GM21423 (cell line): ENCODE results near the gene NUBPL.

Source experiments
- ATAC-seq: cut with Tn5 transposase; IDR thresholded peaks from one replicate; pipeline ENCODE4 v1.9.1; 2021; ENCODE audit warnings: mild to moderate bottlenecking, moderate library complexity; ENCODE audit not compliant: unreplicated experiment

The NUBPL gene, protein sequence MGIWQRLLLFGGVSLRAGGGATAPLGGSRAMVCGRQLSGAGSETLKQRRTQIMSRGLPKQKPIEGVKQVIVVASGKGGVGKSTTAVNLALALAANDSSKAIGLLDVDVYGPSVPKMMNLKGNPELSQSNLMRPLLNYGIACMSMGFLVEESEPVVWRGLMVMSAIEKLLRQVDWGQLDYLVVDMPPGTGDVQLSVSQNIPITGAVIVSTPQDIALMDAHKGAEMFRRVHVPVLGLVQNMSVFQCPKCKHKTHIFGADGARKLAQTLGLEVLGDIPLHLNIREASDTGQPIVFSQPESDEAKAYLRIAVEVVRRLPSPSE

GRCh38 chr14:31561155-31561846 lies at the start of gene NUBPL:
Gene NUBPL, plus strand, starts transcription at chr14:31561404. Its CDS starts 36 bp downstream, at chr14:31561440.
- peak; percentile 96 for ATAC-seq

- no peak for ATAC-seq
Observed at GRCh38 chr14:31527087-31527486, 34.1 kb upstream of the NUBPL start.

DNA sequence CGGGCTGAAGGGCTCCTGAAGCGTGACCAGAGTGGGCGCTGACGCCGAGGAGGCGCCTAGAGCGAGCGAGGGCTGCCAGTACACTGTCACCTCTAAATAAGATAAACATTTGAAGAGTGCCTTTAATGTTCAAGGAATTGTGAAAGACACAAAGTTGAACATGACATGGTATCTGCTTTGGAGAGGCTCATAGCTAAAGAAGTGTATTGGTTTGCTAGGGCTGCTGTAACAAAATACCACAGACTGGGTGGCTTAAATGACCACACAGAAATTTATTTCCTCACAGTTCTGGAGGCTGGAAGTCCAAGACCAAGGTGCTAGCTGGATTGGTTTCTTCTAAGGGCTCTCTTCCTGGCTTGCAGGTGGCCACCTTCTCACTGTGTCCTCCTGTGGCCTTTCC lies 33.7 kb upstream of the NUBPL start:
- no peak for ATAC-seq

DNA sequence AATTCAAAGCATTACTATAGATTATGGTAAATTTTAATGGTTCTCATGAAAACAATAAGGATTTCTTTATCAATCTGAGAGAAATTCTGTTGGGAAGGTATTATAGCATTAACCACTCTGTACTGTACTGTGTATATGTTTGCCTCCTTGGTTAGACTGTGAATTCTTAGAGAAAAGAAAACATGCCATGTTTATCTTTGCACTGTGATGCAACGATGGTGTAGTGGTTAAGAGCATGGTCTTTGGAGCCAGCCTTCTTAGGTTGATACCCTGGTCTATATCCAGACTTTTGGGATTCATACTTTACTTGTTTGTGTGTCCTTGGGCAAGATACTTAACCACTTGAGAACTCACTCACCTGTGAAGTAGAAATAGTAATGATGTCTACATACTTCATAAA lies 32.2 kb upstream of the NUBPL start:
- ATAC-seq, result no peak

DNA sequence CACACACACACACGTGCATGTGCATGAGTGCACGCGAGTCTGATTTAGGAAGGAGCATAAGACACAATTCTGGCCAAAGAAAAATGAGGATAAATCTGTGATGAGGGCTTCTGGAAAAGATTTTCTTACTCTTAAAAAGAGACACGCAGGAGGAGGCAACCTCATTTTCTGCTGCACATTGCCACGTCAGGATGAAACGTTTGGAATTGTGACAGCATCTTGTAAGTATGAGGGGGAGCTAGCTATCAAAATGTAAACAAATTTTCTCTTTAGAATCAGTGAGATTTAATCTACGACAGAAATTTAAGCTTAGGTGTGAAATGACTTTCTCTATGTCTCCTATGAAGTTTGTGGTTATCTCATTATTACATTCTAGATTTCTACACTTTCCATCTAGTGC lies 31.1 kb upstream of the NUBPL start:
- no peak for ATAC-seq

GRCh38 chr14:31536201-31536960 lies 24.8 kb upstream of the NUBPL start:
- ATAC-seq, result no peak

DNA sequence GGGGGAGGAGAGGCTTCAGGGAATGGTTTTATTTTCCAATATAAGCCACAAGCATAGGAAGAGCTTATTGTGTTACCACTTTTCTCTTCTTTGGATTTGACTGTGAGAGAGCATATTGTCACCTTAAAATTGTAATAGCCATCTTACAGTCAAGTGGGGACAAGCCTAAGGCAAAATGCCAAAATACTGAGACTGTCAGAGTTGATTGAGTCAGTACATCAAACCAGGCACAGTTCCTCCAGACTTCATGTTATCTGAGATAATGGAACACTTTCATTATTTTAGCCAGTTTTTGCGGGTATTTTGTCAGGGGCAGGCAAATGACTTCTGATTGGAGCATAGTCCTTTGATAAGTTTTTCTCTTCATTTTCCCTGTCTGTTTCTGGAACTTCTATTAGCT lies 19.5 kb upstream of the NUBPL start:
- no peak for ATAC-seq

DNA sequence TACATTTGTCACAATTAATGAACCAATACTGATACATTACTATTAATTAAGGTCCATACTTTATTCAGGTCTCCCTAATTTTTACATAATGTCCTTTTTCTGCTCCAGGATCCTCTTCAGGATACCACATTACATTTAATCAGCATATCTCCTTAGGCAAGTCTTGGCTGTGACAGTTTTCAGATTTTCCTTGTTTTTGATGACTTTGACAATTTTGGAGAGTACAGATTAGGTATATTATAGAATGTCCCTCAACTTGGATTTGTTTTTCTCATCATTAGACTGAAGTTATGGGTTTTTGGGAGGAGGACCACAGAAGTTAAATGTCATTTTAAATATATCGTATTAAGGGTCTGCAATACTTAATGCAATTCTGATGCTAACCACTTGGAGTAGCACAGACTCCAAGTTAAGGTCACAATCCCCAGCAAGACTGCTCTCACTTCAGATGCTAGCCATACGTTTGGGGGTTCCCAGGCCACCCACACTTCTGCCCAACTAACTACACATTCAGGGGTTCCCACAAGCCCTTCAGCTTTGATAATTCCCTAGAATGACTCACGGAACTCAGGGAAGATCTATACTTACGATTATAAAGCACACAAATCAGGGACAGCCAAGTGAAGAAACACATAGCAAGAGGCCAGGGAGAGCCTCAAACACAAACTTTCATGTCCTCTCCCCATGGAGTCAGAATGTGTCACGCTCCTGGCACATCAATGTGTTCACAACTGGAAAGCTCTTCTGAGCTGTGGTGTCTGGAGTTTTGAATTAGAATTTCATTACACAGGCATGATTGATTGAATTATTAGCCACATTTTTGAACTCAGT lies 17.0 kb upstream of the NUBPL start:
- ATAC-seq, result no peak

DNA sequence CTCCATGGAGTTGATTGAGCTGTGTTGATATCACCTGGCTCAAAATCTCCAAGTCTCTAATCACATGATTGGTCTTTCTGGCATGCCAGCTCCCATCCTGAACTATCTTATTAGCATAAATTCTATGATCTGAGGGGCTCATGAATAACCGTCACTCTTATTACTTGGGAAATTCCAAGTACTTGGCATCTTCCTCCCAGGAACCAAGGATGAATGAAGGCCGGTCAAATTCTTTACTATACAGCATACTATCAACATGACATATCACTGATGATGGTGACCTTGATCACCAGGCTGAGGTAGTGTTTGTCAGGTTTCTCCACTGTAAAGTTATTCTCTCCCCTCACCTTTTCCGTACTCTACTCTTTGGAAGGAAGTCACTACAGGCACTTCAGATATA lies 16.4 kb upstream of the NUBPL start:
- no peak for ATAC-seq

- no peak for ATAC-seq
Observed at GRCh38 chr14:31545328-31545727, 15.9 kb upstream of the NUBPL start.

DNA sequence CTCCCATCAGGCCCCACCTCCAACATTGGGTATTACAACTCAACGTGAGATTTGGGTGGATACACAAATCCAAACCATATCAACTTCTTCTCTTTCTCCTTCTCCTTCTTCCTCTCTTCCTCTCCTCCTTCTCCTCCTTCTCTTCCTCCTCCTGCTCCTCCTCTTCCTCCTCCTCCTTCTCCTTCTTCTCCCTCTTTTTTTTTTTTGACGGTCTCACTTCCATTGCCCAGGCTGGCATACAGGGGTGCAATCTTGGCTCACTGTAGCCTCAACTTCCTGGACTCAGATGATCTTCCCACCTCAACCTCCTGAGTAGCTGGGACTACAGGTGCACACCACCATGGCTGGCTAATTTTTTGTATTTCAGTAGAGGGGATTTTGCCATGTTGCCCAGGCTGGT lies 11.4 kb upstream of the NUBPL start:
- no peak for ATAC-seq

GRCh38 chr14:31550589-31550988 lies 10.6 kb upstream of the NUBPL start:
- no peak for ATAC-seq

GRCh38 chr14:31556191-31556590 lies 5.0 kb upstream of the NUBPL start:
- no peak for ATAC-seq

GRCh38 chr14:31559939-31560338 lies 1.3 kb upstream of the NUBPL start:
- no peak for ATAC-seq

DNA sequence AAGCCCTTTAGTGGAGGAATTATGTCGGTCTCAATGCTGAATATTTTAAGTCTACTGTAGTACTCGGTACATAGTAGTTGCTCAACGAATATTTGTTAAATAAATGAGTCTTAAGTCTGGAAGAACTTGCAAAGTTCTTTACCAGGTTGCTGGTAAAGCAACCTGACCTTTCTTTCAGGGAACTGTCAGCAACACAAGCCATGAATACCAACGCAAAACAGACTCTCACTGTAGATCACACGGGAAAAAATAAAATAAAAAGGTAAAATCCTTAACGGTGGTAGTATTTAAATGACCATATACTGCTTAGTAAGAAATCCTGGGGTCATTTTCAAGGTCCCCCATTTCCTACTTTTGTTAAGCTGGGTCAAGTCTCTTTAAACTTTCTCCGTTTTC lies 447 bp upstream of the NUBPL start:
- ATAC-seq, result no peak

DNA sequence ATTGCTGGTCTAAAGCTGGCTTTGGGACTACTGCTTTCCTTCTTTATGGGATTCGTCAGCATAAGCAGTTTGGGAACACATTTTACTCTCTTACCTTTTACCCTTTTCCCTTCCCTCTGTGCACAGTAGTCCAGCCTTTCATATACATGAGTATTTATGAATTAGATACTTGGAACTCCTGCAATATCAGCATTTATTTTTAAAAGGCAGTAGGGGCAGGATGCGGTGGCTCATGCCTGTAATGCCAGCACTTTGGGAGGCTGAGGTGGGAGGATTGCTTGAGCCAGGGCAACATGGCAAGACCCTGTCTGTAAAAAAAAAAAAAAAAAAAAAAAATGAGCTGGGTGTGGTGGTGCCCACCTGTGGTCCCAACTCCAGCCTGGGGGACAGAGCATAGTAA lies 3.0 kb downstream of the NUBPL start:
- ATAC-seq, result no peak

DNA sequence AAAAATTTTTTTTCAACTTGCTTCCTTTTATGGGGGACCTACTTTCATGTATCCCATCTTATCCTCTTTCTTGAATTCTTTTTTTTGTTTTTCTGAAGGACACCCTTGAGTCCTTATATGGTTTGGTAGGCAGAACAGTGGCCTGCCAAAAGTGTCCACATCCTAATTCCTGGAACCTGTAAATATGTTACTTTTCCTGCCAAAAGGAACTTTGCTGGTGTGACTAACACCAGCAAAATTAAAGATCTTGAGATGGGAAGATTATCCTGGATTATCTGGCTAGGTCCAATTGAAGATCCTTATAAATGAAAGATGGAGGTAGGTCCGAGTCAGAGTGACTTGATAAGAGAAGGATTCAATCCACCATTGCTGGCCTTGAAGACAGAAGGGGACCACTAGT lies 5.3 kb downstream of the NUBPL start:
- ATAC-seq, result no peak

GRCh38 chr14:31567655-31568054 lies 6.5 kb downstream of the NUBPL start:
- ATAC-seq, result no peak

- ATAC-seq, result no peak
Observed at GRCh38 chr14:31568161-31568560, 7.0 kb downstream of the NUBPL start.

- no peak for ATAC-seq
Observed at GRCh38 chr14:31568671-31569070, 7.5 kb downstream of the NUBPL start.

- ATAC-seq, result no peak
Observed at GRCh38 chr14:31572955-31573354, 11.8 kb downstream of the NUBPL start.
